ENCODE data around the gene SPI1.

Gene SPI1

DNA sequence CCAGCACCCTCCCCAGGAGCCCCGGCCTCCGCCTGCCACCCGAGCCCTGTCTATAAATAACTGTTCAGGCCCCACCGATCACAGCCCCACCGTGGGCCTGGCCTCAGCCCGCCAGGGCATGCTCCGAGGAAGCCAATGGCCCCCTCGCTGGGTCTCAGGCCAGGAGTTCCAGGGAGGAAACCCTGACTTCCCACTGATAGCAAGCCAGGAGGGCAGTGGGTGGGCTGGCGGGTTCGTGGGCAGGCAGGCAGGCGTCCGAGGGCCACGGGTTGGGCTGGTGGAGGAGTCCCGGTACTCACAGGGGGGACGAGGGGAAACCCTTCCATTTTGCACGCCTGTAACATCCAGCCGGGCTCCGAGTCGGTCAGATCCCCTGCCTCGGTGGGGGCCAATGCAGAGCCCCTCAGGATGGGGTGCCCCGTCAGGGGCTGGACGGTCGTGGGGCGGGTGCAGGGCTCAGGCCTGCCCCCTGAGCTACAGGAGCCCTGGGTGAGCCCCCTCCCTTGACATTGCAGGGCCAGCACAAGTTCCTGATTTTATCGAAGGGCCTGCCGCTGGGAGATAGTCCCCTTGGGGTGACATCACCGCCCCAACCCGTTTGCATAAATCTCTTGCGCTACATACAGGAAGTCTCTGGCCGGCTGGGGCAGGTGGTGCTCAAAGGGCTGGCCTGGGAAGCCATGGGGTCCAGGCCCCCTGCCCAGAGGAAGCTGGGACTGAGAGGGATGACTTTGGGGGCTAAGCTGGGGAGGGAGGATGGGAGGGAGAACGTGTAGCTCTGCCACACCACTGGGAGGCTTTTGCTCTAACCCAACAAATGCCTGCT lies at the start of gene SPI1:
Gene SPI1, minus strand, starts transcription at position 538 of the 826 bp plus-strand sequence. Its CDS starts 194 bp downstream, at position 344.
- no peak for DNase-seq (ENCODE audit: low read depth)

- peak; percentile 97 for DNase-seq (ENCODE audit: low read depth)
Measured at GRCh38 chr11:47426062-47426956, 48.0 kb upstream of the SPI1 start, which contains the start of gene PSMC3. PSMC3 (minus strand) TSS chr11:47426439; CDS start chr11:47426279, 160 bp downstream.

- no peak for DNase-seq (ENCODE audit: low read depth)
Measured at GRCh38 chr11:47425611-47426010, 47.3 kb upstream of the SPI1 start.

DNA sequence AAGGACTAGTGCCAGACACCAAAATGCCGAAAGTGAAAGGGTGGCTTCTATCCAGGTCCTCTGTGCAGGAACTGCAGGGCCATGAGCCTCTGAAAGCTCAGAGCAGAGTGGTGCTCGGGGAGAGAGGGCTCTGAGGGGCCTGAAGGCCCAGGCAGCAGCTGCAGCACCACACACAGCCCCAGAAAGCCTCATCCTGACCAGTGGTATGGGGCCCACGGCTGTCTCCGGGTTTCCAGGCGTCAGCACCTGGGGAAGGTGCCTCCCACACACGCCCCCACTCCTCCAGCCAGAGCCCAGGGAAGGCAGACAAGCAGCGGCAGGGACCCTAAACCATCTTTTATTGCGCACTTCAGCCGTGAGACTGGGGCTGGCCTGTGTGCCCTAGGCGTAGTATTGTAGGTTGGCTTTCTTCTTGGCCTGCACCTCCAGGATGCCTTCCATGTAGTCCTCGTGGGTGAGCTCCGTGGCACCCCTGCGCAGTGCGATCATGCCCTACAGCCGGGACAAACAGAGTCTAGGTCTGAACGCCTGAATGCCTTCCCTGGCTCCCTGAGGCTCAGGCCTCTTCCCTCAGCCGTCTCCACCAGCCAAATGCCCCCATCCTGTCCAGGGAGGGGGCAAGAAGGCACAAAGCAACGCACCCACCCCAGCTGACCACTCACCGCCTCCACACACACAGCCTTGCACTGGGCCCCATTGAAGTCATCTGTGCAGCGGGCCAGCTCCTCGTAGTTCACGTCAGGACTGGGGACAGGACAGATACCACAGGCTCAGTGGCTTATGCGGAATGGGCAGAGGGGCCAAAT lies 40.3 kb upstream of the SPI1 start:
- no peak for DNase-seq (ENCODE audit: low read depth)

GRCh38 chr11:47417712-47418111 lies 39.4 kb upstream of the SPI1 start:
- no peak for DNase-seq (ENCODE audit: low read depth)

DNA sequence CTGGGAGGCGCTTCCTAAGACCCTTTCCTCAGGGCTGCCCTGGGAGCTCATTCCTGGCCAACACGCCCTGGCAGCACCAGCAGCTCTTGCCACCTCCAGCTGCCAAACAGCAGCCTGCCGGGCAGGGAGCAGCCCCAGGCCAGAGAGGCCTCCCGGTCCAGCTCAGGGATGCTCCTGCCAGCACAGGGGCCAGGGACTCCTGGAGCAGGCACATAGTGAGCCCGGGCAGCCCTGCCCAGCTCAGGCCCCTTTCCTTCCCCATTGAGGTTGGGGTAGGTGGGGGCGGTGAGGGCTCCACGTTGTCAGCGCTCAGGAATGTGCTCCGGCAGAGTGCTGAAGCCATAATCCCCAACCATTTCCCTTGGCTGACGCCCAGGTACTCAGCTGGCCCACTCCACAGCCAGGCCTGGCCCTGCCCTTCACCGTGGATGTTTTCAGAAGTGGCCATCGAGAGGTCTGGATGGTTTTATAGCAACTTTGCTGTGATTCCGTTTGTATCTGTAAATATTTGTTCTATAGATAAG lies 37.7 kb upstream of the SPI1 start:
- no peak for DNase-seq (ENCODE audit: low read depth)

GRCh38 chr11:47415091-47415854 lies 36.9 kb upstream of the SPI1 start:
- DNase-seq (ENCODE audit: low read depth) = no peak

DNA sequence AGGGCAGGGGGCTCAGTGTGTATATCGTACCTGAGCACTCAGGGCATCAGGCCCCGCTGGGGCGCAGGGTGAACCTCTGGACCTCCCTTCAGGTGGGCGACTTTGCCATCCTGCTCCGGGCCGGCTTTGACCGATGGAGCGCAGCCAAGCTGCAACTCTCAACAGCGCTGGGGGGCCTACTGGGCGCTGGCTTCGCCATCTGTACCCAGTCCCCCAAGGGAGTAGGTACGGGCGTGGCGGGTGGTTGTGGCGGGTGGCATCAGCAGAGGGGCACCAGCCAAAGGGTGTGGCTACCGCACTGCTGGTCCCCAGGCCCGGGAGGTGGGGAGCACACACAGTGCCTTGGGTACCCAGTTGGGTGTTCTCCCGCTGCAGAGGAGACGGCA lies 36.3 kb upstream of the SPI1 start:
- no peak for DNase-seq (ENCODE audit: low read depth)

- no peak for DNase-seq (ENCODE audit: low read depth)
Measured at GRCh38 chr11:47413908-47414684, 35.7 kb upstream of the SPI1 start.

DNA sequence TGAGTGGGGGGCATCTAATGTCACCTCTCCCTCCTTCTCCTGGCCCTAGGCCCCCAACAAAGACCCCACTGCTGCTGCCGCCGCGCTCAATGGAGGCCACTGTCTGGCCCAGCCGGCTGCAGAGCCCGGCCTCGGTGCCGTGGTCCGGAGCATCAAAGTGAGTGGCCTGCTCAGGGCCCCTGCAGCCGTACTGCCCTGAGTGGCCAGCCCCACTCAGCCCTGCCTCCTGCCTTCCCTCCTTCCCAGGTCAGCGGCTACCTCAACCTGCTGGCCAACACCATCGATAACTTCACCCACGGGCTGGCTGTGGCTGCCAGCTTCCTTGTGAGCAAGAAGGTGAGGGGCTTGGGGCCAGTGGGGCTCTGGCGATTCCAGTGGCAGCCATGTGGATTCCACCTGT lies 35.0 kb upstream of the SPI1 start:
- DNase-seq (ENCODE audit: low read depth) = no peak

GRCh38 chr11:47411884-47412746 lies 33.8 kb upstream of the SPI1 start:
- DNase-seq (ENCODE audit: low read depth) = no peak

- no peak for DNase-seq (ENCODE audit: low read depth)
Measured at GRCh38 chr11:47410370-47411264, 32.3 kb upstream of the SPI1 start.

DNA sequence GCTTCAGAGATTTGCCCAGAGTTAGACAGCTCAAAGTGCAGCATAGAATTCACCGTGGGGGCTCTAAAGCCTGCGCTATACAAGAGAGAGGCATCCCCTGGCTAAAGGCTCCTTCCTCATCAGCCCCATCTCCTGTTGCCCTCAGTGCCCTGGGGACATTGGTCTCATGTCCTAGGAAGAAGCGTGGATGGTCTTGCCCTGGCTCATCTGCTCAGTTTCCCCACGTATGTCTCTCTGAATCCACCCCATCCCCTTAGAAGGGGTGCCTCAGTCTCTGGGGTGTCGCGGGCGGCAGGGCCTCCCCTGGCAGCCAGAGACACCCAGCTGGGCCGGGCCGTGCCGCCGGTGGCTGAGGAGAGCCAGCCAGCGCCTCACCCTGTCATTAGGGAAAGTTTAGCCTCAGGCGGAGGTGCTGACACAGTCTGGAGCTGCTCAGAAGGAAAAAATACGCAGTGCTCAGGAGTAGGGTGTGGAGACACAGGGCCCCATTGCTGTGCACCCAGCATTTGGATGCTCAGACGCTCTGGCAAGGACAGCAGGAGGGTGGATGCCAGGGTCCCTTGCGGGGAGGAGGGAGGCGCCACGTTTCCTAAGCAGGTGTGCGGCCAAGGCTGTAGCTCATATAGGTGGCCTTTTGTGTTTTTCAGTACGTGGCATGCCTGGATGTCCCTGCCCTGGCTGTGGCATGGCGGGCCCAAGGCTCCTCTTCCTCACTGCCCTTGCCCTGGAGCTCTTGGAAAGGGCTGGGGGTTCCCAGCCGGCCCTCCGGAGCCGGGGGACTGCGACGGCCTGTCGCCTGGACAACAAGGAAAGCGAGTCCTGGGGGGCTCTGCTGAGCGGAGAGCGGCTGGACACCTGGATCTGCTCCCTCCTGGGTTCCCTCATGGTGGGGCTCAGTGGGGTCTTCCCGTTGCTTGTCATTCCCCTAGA lies 31.4 kb upstream of the SPI1 start:
- no peak for DNase-seq (ENCODE audit: low read depth)

- DNase-seq (ENCODE audit: low read depth) = no peak
Measured at GRCh38 chr11:47408598-47409439, 30.5 kb upstream of the SPI1 start.

- DNase-seq (ENCODE audit: low read depth) = peak; percentile 86
Measured at GRCh38 chr11:47407746-47408590, 29.6 kb upstream of the SPI1 start, which contains the start of gene SLC39A13. SLC39A13 (plus strand) TSS chr11:47408590; CDS start chr11:47410095, 1,505 bp downstream.

All from stimulated activated CD4-positive, alpha-beta T cell treated with anti-CD3 and anti-CD28 coated beads, Interleukin-2, amount 100 ng/mL, for 4 hours (primary cell).